Measurements from ENCODE around the gene ARMH3.

- TF ChIP-seq CTCF (conservative IDR thresholded peaks at IDR 0.05) (no peak), ZFX (IDR thresholded peaks at IDR 0.05) (no peak)
Measured at GRCh38 chr10:101967713-101968112, 88.3 kb downstream of the ARMH3 start.

Data from C4-2B (cell line).